A673 (cell line): ENCODE results near the gene OPN3. TPM values are rescaled to one million over a fixed set of nuclear protein-coding genes. Genes with fewer than 3 reads are reported as not detected.
A peak's percentile ranks its signal among the peaks of the same experiment; 100 is the strongest.

ENCODE experiments used
- BruUV-seq: library from RNA; stranded (reverse); fragments of 400-500 nt; replicated peaks from 2 replicates; lab custom pipeline; 2021; lab: Mats Ljungman, UMichigan
- CTCF ChIA-PET: fragments of 300-600 bp; sonication (Branson Sonifier 250); formaldehyde crosslinking; loops from one replicate; lab custom pipeline; 2022; ENCODE audit warnings: antibody characterized with exemption; lab: Charles Lee
- POLR2A ChIA-PET: fragments of 300-600 bp; sonication (Branson Sonifier 250); formaldehyde crosslinking; loops from one replicate; lab custom pipeline; 2022; ENCODE audit warnings: antibody characterized with exemption; ENCODE audit not compliant: low non-redundant PET; lab: Charles Lee
- DNase-seq: peaks from one replicate; pipeline ENCODE4 v3.0.0-alpha.2; 2015; ENCODE audit warnings: low spot score
- H3K27ac ChIP-seq: fragments of 200-600 bp; sonication (generic); 2 replicates; pipeline ENCODE4 v1.5.1; 2016; ENCODE audit warnings: mixed run types, low read depth, mild to moderate bottlenecking, mixed read lengths, antibody characterized with exemption, low read length; ENCODE audit not compliant: poor library complexity, severe bottlenecking
- H3K27me3 ChIP-seq: fragments of 200-600 bp; sonication (generic); replicated peaks from 2 replicates; pipeline ENCODE4 v1.6.1; 2017; ENCODE audit warnings: mixed run types, low read depth, mild to moderate bottlenecking, mixed read lengths, antibody characterized with exemption, low read length; ENCODE audit not compliant: insufficient read depth, poor library complexity
- H3K36me3 ChIP-seq: fragments of 200-600 bp; sonication (generic); 2 replicates; pipeline ENCODE4 v1.6.1; 2016; ENCODE audit warnings: mixed run types, mild to moderate bottlenecking, mixed read lengths, antibody characterized with exemption, low read length; ENCODE audit not compliant: insufficient read depth, poor library complexity, severe bottlenecking
- H3K4me1 ChIP-seq: fragments of 200-600 bp; sonication (generic); 2 replicates; pipeline ENCODE4 v1.6.1; 2017; ENCODE audit warnings: mixed run types, mild to moderate bottlenecking, mixed read lengths, antibody characterized with exemption, low read length; ENCODE audit not compliant: insufficient read depth, poor library complexity, severe bottlenecking
- H3K4me3 ChIP-seq: fragments of 200-600 bp; sonication (generic); 2 replicates; pipeline ENCODE4 v1.5.1; 2016; ENCODE audit warnings: low read depth, mixed run types, mild to moderate bottlenecking, mixed read lengths, low read length; ENCODE audit not compliant: poor library complexity, severe bottlenecking
- H3K9me3 ChIP-seq: fragments of 200-600 bp; sonication (generic); 2 replicates; pipeline ENCODE4 v1.6.1; 2016; ENCODE audit warnings: mixed run types, low read depth, mild to moderate bottlenecking, mixed read lengths, antibody characterized with exemption, low read length; ENCODE audit not compliant: poor library complexity, severe bottlenecking
- EZH2 ChIP-seq: fragments of 200-600 bp; sonication (generic); IDR thresholded peaks from 2 replicates; pipeline ENCODE4 v1.6.1; 2017; ENCODE audit warnings: borderline replicate concordance, low read depth, mild to moderate bottlenecking, mixed read lengths, antibody characterized with exemption, low read length; ENCODE audit not compliant: poor library complexity, severe bottlenecking
- intact Hi-C: fragments of 100-400 bp; cut with micrococcal nuclease; formaldehyde crosslinking; loops from one replicate; pipeline ENCODE4 v1.10.0; 2022; ENCODE audit not compliant: unreplicated experiment
- total RNA-seq: library from RNA; stranded (reverse); gene quantifications from 2 replicates; pipeline ENCODE4 v1.2.3, GENCODE V29; 2021
- TF ChIP-seq, protein P1 (sequence below): fragments of 300-800, 200-600 bp; sonication (generic); conservative IDR thresholded peaks from 2 replicates; pipeline ENCODE4 v1.5.1; 2017; ENCODE audit warnings: low read depth, mild to moderate bottlenecking, antibody characterized with exemption, low read length, moderate library complexity, mixed read lengths

Gene OPN3
- total RNA-seq, 1 experiment from 2014 or later, result 12.6 TPM

DNA sequence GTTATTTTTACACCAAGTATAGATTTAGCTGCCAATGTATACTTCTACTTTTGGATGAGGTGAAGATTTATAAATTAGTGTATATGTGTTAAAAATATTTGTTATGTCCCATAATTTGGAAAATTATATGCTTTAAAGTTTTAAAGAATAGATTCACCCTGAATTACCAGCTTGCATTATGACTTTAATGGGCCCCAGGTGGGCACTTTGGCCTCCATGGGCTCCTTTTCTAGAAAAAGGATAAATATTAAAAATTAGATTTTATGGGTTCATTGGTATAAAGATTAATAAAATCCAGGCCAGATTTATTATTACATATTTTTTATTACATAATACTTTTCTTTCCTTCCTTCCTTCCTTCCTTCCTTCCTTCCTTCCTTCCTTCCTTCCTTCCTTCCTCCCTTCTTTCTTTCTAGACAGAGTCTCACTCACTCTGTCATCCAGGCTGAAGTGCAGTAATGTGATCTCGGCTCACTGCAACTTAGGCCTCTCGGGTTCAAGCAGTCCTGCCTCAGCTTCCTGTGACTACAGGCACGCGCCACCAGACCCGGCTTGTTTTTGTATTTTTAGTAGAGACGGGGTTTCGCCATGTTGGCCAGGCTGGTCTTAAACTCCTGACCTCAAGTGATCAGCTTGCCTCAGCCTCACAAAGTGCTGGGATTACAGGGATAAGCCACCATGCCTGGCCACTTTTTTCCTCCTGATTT lies 86.1 kb downstream of the OPN3 start:
- ChIA-PET CTCF (no interaction called here), POLR2A (no interaction called here)

DNA sequence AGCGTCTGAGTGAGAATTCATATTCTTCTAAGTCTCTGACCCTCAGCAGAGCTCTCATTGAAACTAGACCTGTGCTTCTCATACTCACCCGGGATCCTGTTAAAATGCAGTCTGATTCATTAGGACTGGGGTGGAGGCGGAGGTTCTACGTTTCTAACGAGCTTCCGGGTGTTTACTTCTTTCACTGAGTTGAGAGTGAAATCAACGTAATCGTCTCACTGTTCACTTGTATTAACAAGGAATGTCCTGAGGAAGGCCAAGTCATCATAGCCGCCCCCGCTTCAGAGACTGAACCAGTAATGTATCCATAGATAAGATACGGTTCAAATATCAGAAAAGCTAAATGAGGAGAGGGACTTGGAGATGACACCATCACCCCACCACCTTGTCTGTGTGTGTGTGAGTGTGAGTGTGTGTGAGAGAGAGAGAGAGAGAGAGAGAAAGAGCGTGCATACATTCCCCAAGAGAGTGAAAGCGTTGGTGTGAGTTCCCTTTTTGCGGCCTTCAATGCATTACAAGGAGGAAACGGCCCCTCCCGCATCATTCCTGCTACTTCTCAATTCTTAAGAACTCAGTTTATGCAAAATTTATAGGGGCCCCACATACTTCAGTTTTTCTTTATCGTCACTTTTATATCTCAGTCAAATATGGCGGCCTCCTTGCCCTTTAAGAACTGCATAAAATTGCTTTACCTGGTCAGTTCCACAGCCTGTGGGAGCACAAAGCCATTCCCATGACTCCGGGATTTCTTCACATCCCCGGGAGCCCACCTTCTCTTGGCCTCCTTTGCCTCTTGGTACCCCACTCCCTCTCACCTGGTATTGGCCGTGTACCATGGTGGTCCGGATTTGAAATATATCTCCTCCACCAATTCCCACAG lies 88.2 kb downstream of the OPN3 start:
- Histone ChIP-seq H3K27me3 (no peaks in the 10 kb centered on the region), H3K4me1 (peaks cover 14% of the 10 kb centered on the region), H3K4me3 (no peak overlapping the region), H3K36me3 (no peaks in the 10 kb centered on the region), H3K27ac (peak overlapping the region; percentile 90), H3K9me3 (no peaks in the 10 kb centered on the region)
- no peak for DNase-seq
- TF ChIP-seq EZH2, result no peak
- TF ChIP-seq, protein P1, sequence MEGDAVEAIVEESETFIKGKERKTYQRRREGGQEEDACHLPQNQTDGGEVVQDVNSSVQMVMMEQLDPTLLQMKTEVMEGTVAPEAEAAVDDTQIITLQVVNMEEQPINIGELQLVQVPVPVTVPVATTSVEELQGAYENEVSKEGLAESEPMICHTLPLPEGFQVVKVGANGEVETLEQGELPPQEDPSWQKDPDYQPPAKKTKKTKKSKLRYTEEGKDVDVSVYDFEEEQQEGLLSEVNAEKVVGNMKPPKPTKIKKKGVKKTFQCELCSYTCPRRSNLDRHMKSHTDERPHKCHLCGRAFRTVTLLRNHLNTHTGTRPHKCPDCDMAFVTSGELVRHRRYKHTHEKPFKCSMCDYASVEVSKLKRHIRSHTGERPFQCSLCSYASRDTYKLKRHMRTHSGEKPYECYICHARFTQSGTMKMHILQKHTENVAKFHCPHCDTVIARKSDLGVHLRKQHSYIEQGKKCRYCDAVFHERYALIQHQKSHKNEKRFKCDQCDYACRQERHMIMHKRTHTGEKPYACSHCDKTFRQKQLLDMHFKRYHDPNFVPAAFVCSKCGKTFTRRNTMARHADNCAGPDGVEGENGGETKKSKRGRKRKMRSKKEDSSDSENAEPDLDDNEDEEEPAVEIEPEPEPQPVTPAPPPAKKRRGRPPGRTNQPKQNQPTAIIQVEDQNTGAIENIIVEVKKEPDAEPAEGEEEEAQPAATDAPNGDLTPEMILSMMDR, result no peak
- intact Hi-C loops, result loop anchor here (5.0 kb wide), 1 partner anchor 1320 kb away; no protein-coding TSS in a partner anchor
- BruUV-seq, result no TSS peak
- CTCF ChIA-PET, result no interaction called here
- POLR2A ChIA-PET, result no interaction called here

More for the DNA sequence above, 86.1 kb downstream of the OPN3 start:
- Histone ChIP-seq H3K4me1 (peaks cover 34% of the 10 kb centered on the region), H3K27ac (peak overlapping the region; percentile 90), H3K27me3 (no peaks in the 10 kb centered on the region), H3K4me3 (no peak overlapping the region), H3K36me3 (no peaks in the 10 kb centered on the region), H3K9me3 (no peaks in the 10 kb centered on the region)
- intact Hi-C loops, result loop anchor here (5.0 kb wide), 1 partner anchor 1318 kb away; no protein-coding TSS in a partner anchor
- DNase-seq, result peak; percentile 74
- BruUV-seq, result no TSS peak
- TF ChIP-seq, protein P1, result no peak
- TF ChIP-seq EZH2, result no peak

DNA sequence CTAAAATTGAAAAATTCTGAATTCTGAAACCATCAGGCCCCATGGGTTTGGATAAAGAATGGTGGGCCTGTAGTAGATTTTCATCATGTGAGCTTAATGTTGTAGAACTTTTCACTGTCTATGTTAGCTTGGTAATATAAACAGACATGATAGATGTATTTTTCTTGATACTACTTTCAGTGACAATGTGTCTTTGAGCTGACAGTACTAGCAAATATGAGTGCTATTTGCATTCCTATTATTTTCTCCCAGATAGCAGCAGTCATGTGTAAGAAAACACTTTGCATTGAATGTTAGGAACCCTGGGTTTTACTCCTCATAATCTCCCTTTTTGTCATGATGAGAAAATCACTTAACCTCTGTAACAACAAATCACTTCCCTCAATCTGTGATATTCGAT lies 89.9 kb downstream of the OPN3 start:
- CTCF ChIA-PET, result no interaction called here
- BruUV-seq, result no TSS peak

More for the DNA sequence above, 89.9 kb downstream of the OPN3 start:
- Histone ChIP-seq H3K9me3 (no peaks in the 10 kb centered on the region), H3K27ac (no peak overlapping the region), H3K36me3 (no peaks in the 10 kb centered on the region), H3K4me3 (no peak overlapping the region), H3K27me3 (no peaks in the 10 kb centered on the region), H3K4me1 (peaks cover 5% of the 10 kb centered on the region)
- TF ChIP-seq, protein P1, result no peak
- TF ChIP-seq EZH2, result no peak
- intact Hi-C loops, result loop anchor here (5.0 kb wide), 1 partner anchor 1322 kb away; no protein-coding TSS in a partner anchor
- POLR2A ChIA-PET, result no interaction called here
- no peak for DNase-seq
